ENCODE results near the gene HBS1L.
A peak's percentile ranks its signal among the peaks of the same experiment; 100 is the strongest.

The HBS1L gene

GRCh38 chr6:134997133-134997995 is 57.3 kb downstream of the HBS1L start:
- peak in 1 of 2 donors; percentile 27 for ATAC-seq

- no peak for ATAC-seq
Observed at GRCh38 chr6:134995536-134995935, 59.1 kb downstream of the HBS1L start.

- no peak for ATAC-seq
Observed at GRCh38 chr6:134994431-134994830, 60.2 kb downstream of the HBS1L start.

- no peak for ATAC-seq
Observed at GRCh38 chr6:134992155-134992554, 62.5 kb downstream of the HBS1L start.

GRCh38 chr6:134990262-134990661 is 64.4 kb downstream of the HBS1L start:
- ATAC-seq = no peak

- ATAC-seq = no peak
Observed at GRCh38 chr6:134984821-134985220, 69.8 kb downstream of the HBS1L start.

- ATAC-seq = no peak
Observed at GRCh38 chr6:134983823-134984222, 70.8 kb downstream of the HBS1L start.

- ATAC-seq = no peak
Observed at GRCh38 chr6:134982161-134982560, 72.5 kb downstream of the HBS1L start.

- ATAC-seq = peak; percentile 71 to 72
Observed at GRCh38 chr6:134980846-134981245, 73.8 kb downstream of the HBS1L start.

- peak; percentile 80 to 85 for ATAC-seq
Observed at GRCh38 chr6:134979142-134979541, 75.5 kb downstream of the HBS1L start.

- ATAC-seq = no peak
Observed at GRCh38 chr6:134974370-134974769, 80.3 kb downstream of the HBS1L start.

GRCh38 chr6:134967711-134968110 is 86.9 kb downstream of the HBS1L start:
- no peak for ATAC-seq

- no peak for ATAC-seq
Observed at GRCh38 chr6:134964451-134965203, 90.0 kb downstream of the HBS1L start.

- no peak for ATAC-seq
Observed at GRCh38 chr6:134962421-134962820, 92.2 kb downstream of the HBS1L start.

- no peak for ATAC-seq
Observed at GRCh38 chr6:134961366-134961765, 93.3 kb downstream of the HBS1L start.

- ATAC-seq = no peak
Observed at GRCh38 chr6:134959603-134960002, 95.0 kb downstream of the HBS1L start.

- no peak for ATAC-seq
Observed at GRCh38 chr6:134956676-134957075, 97.9 kb downstream of the HBS1L start.

- peak; percentile 33 to 44 for ATAC-seq
Observed at GRCh38 chr6:134956032-134956431, 98.6 kb downstream of the HBS1L start.

GRCh38 chr6:134954272-134955000 is 100.2 kb downstream of the HBS1L start:
- no peak for ATAC-seq

GRCh38 chr6:134951494-134952263 is 102.9 kb downstream of the HBS1L start:
- ATAC-seq = no peak

- ATAC-seq = no peak
Observed at GRCh38 chr6:134950482-134950881, 104.1 kb downstream of the HBS1L start.

GRCh38 chr6:134949927-134950326 is 104.7 kb downstream of the HBS1L start, which contains the start of gene ALDH8A1:
Gene ALDH8A1, minus strand, starts transcription at chr6:134950101. Its CDS starts 48 bp downstream, at chr6:134950053.
- ATAC-seq = no peak

Measured in activated CD4-positive, CD25-positive, alpha-beta regulatory T cell treated with anti-CD3 and anti-CD28 coated beads, Interleukin-2, amount 50 U/mL, for 24 hours (primary cell).